ENCODE data around the gene EDC3.
A peak's percentile ranks its signal among the peaks of the same experiment; 100 is the strongest.

EDC3 gene

GRCh38 chr15:74613089-74613952 is 82.5 kb downstream of the EDC3 start:
- H3K4me3 Mint-ChIP-seq: peak overlapping the region; percentile 93
- H3K27me3 Mint-ChIP-seq: peaks cover 36% of the 10 kb centered on the region
- DNase-seq: no peak
- CTCF ChIA-PET: interaction anchor here (1.0 to 15.6 kb wide), 6 partner anchors 23 to 241 kb away, joined by 3 to 197 read pairs (median 3); no protein-coding TSS in a partner anchor
- H3K36me3 Mint-ChIP-seq: peaks cover 12% of the 10 kb centered on the region
- H3K27ac Mint-ChIP-seq: no peak overlapping the region
- peaks cover 32% of the 10 kb centered on the region for H3K4me1 Mint-ChIP-seq
- no peaks in the 10 kb centered on the region for H3K9me3 Mint-ChIP-seq

GRCh38 chr15:74612677-74613076 is 83.1 kb downstream of the EDC3 start:
- CTCF ChIA-PET: interaction anchor here (1.5 to 15.6 kb wide), 2 partner anchors 24 to 240 kb away, joined by 3 to 197 read pairs; no protein-coding TSS in a partner anchor
- Mint-ChIP-seq H3K27ac (no peak overlapping the region), H3K4me3 (peak overlapping the region; percentile 93), H3K36me3 (peaks cover 9% of the 10 kb centered on the region), H3K9me3 (no peaks in the 10 kb centered on the region), H3K27me3 (peaks cover 40% of the 10 kb centered on the region), H3K4me1 (peaks cover 25% of the 10 kb centered on the region)
- no peak for DNase-seq

DNA sequence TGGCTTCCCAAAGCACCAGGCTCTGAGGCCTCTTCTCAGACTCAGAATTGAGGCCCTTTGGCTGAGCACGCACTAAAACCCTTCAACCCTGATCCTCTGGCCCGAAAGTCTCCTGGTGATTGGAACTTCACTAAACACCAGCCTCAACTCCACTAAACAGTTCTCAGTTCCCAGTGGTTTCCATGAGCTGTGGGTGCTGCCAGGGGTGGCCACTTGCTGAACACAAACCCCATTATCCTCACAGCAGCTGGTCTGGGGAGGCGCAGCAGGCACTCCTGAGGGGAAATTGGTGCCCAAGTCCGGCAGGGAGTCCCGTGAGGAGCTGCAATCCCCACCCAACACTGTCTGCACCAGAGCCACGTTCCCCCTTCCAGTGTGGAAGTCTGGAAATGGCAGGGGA is 84.0 kb downstream of the EDC3 start:
- no peak overlapping the region for H3K4me3 Mint-ChIP-seq
- no peaks in the 10 kb centered on the region for H3K9me3 Mint-ChIP-seq
- DNase-seq: no peak
- peaks cover 6% of the 10 kb centered on the region for H3K36me3 Mint-ChIP-seq
- peaks cover 40% of the 10 kb centered on the region for H3K27me3 Mint-ChIP-seq
- H3K4me1 Mint-ChIP-seq: peaks cover 17% of the 10 kb centered on the region
- CTCF ChIA-PET: interaction anchor here (1.5 to 15.6 kb wide), 3 partner anchors 9 to 239 kb away, joined by 3 to 197 read pairs (median 7); no protein-coding TSS in a partner anchor
- no peak overlapping the region for H3K27ac Mint-ChIP-seq

DNA sequence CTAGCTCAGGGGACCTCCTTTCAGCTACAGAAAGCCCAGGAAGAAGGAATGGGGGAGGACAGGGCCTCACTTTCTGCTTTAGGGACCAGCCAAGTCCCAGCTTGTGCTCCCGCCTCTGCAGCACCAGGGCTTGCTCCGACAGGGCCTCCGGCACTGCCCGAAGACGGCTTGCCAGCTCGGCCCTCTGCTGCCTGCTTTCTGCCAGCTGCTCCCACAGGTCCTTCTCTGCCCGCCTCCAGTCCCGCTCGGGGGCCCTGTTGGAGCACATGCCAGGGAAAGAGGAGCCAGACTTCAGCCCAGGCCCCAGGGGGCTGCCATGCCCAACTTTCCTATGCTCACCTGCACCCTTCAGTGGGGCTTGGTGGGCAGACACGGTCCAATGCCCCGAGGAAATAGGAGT is 84.5 kb downstream of the EDC3 start:
- Mint-ChIP-seq H3K27me3 (peaks cover 40% of the 10 kb centered on the region), H3K27ac (no peak overlapping the region), H3K4me3 (no peak overlapping the region), H3K9me3 (no peaks in the 10 kb centered on the region), H3K36me3 (peaks cover 1% of the 10 kb centered on the region), H3K4me1 (peaks cover 12% of the 10 kb centered on the region)
- CTCF ChIA-PET: interaction anchor here (1.9 kb wide), 1 partner anchor 10 kb away, joined by 7 read pairs; no protein-coding TSS in a partner anchor
- DNase-seq: no peak

- H3K27ac Mint-ChIP-seq: no peak overlapping the region
- DNase-seq: no peak
- H3K36me3 Mint-ChIP-seq: no peaks in the 10 kb centered on the region
- H3K9me3 Mint-ChIP-seq: no peaks in the 10 kb centered on the region
- CTCF ChIA-PET: interaction anchor here (1.9 kb wide), 1 partner anchor 11 kb away, joined by 7 read pairs; no protein-coding TSS in a partner anchor
- peaks cover 12% of the 10 kb centered on the region for H3K4me1 Mint-ChIP-seq
- peaks cover 40% of the 10 kb centered on the region for H3K27me3 Mint-ChIP-seq
- H3K4me3 Mint-ChIP-seq: no peak overlapping the region
Observed at GRCh38 chr15:74610302-74610951, 85.4 kb downstream of the EDC3 start.

DNA sequence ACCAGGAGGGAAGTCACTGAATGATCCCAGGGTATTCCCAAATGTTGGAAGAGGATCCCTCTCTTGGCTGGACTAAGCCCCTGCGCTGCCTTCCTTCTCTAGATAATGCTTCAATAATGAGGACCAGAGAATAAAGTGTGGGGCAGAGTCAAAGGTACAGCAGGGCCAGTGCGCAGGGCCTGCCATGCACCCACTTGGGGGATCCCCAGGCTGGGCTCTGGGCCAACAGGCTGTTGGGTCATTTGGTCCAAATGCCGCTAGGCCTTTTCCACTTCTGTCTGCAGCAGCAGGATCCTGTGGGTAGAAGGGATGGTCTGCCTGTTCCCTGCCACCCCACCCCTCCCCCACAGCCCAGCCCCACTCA is 85.9 kb downstream of the EDC3 start:
- Mint-ChIP-seq H3K27me3 (peaks cover 40% of the 10 kb centered on the region), H3K9me3 (no peaks in the 10 kb centered on the region), H3K36me3 (no peaks in the 10 kb centered on the region), H3K27ac (no peak overlapping the region), H3K4me3 (no peak overlapping the region), H3K4me1 (peaks cover 12% of the 10 kb centered on the region)
- CTCF ChIA-PET: interaction anchor here (1.9 kb wide), 1 partner anchor 11 kb away, joined by 7 read pairs; no protein-coding TSS in a partner anchor
- DNase-seq: no peak

DNA sequence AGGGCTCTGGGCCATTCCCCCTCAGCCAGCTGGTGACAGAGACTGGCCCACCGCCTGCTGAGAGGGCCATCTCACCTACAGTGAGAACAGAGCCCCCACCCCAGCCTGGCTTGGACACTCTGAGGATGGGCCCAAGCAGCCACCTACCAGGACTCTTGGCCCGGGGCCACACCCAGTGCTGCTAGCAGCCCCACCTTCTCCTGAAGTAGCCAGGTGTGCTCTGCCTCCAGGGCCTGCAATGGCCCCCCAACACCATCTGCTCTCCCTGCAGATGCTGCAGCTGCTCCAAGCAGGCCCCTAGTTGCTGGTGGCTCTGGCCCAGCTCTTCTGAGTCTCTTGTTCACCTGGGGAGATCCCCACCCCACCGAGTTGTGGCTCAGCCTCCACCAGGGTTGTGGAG is 87.0 kb downstream of the EDC3 start:
- CTCF ChIA-PET: no interaction called here
- peaks cover 7% of the 10 kb centered on the region for H3K4me1 Mint-ChIP-seq
- no peak overlapping the region for H3K27ac Mint-ChIP-seq
- H3K36me3 Mint-ChIP-seq: no peaks in the 10 kb centered on the region
- peaks cover 40% of the 10 kb centered on the region for H3K27me3 Mint-ChIP-seq
- no peak for DNase-seq
- H3K9me3 Mint-ChIP-seq: no peaks in the 10 kb centered on the region
- H3K4me3 Mint-ChIP-seq: no peak overlapping the region

DNA sequence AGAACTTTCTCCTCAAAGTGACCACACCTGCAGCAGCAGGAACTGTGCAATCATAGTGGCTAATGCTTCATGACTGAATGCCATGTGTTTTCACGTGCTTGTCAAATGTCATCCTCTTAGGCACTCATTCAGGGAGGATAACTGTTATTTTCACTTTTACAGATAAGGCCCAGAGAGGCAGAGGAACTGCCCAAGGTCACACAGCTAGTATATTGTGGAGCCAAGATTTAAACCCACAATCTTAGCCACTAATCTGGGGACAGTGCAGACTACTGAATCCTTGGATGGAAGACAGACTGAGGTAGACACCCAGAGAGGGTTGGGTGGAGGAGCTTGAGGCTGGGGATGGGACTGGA is 90.1 kb downstream of the EDC3 start:
- DNase-seq: no peak
- Mint-ChIP-seq H3K4me3 (no peak overlapping the region), H3K36me3 (no peaks in the 10 kb centered on the region), H3K27me3 (peaks cover 15% of the 10 kb centered on the region), H3K27ac (no peak overlapping the region), H3K4me1 (no peaks in the 10 kb centered on the region), H3K9me3 (no peaks in the 10 kb centered on the region)
- CTCF ChIA-PET: no interaction called here

DNA sequence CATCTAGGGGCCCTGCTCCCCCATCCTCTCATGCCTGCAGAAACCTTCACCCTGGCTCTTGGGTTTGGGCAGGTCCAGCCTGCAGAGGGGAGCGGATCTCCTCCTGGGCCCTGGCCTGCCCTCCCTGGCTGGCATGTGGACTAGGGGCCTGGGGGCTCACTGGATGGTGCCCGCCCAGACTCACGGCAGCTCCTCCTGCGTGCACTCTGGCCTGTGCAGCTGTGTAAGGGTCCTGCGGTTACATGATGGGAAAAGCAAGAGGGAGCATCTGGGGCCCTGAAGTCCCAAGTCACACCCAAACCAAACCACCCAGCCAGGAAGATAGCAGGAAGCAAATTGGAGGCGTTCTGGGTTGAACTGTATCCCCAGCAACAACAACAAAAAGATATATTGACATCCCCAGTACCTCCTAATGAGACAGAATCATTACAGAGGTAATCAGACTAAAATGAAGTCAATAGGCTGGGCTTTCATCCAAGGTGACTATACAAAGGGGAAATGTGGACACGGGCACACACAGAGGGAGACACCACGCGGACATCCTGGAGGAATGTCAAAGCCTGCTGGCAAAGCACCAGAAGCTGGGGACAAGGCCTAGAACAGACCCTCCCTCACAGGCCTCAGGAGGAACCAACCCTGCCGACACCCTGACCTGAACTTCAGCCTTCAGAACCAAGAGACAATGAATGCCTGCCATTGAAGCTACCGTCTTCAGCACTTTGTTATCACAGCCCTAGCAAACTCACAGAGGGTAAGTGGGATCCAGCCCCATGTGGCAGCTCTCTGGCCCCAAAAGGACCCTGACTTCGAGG is 90.6 kb downstream of the EDC3 start:
- Mint-ChIP-seq H3K27me3 (peaks cover 14% of the 10 kb centered on the region), H3K4me3 (no peak overlapping the region), H3K36me3 (no peaks in the 10 kb centered on the region), H3K9me3 (no peaks in the 10 kb centered on the region), H3K27ac (no peak overlapping the region), H3K4me1 (no peaks in the 10 kb centered on the region)
- no peak for DNase-seq
- CTCF ChIA-PET: no interaction called here

DNA sequence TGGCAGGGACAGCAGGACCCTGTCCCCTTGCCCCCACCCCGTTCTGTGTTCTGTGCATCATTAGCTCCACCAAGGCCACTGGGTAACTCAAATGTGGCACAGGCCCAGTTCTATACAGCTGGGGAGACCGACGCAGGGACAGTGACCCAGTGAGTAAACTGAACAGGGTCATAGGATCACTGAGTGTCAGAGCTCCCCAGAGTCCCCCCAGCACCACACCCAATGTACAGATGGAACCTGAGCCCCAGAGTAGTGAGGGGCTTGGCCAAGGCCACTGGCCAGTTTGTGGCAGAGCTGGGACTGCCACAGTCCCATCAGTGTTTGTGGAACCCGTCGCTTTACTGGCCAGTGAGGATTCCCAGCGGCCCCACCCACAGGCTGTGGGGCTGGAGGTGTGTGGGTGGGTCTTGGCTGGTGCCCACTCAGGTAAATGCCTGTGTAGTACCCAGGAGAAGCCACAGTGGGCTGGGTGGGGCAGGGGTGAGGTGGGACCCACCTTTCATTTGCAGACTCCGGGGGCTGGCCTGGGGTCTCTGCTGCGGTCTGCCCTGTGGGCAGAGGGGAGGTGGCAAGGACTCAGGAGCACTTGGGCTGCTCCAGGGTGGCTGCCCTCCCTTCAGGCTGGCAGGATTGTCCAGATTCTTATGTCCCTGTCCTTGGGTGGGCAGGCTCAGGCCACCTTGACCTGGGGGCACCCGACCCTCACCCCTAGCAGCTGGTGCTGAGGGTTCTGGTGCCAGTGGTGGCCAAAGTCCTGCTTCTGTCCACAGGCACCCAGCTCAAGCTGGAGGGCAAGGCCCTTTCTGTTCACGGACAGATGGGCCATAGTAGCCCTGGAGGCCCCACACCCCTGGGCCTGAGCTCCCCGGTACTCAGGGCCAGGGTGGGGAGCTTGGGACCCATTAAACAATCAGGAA is 91.8 kb downstream of the EDC3 start:
- no peaks in the 10 kb centered on the region for H3K36me3 Mint-ChIP-seq
- no peak overlapping the region for H3K27ac Mint-ChIP-seq
- no peak for DNase-seq
- H3K9me3 Mint-ChIP-seq: no peaks in the 10 kb centered on the region
- peaks cover 10% of the 10 kb centered on the region for H3K27me3 Mint-ChIP-seq
- H3K4me3 Mint-ChIP-seq: no peak overlapping the region
- CTCF ChIA-PET: interaction anchor here (0.9 kb wide), 1 partner anchor 165 kb away, joined by 4 read pairs; no protein-coding TSS in a partner anchor
- H3K4me1 Mint-ChIP-seq: peaks cover 6% of the 10 kb centered on the region

DNA sequence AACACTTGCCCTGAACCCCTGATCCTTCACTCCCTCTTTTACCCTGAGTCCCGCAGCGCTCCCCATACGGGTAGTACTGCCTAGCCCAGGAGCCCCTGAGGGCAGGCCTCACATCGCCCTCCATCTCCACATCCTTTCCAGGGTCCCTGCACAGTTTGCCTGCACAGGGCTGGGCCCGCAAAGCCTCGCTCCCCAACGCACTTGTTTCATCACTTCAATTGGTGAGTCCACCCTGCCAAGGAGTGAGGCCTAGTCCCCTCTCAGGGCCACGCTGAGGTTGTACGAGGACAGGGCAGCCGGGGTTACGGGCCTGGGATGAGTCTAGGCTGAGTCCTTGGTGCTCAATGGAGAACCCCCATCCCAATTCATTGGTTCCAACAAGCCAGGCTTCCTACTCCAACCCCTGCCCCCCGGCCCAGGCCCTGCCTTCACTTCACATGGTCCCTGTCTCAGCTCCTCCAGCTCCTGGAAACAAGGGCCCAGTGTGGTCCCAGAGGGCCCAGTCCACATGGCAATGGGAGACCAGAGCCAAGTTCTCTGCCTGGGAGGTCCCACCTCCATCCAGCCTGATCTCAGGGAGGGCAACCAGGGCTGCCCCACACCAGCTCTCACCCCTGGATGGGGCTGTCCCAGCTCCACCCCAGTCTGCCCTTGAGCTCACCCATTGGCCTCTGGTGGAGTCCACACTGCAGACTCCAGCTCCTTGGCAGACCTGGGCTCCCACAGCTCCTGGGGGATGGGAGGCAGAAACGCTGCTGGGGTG is 92.6 kb downstream of the EDC3 start:
- peaks cover 14% of the 10 kb centered on the region for H3K4me1 Mint-ChIP-seq
- peaks cover 5% of the 10 kb centered on the region for H3K36me3 Mint-ChIP-seq
- no peak for DNase-seq
- H3K27ac Mint-ChIP-seq: no peak overlapping the region
- H3K9me3 Mint-ChIP-seq: no peaks in the 10 kb centered on the region
- H3K4me3 Mint-ChIP-seq: no peak overlapping the region
- H3K27me3 Mint-ChIP-seq: peaks cover 3% of the 10 kb centered on the region
- CTCF ChIA-PET: interaction anchor here (0.9 kb wide), 1 partner anchor 166 kb away, joined by 4 read pairs; no protein-coding TSS in a partner anchor

DNA sequence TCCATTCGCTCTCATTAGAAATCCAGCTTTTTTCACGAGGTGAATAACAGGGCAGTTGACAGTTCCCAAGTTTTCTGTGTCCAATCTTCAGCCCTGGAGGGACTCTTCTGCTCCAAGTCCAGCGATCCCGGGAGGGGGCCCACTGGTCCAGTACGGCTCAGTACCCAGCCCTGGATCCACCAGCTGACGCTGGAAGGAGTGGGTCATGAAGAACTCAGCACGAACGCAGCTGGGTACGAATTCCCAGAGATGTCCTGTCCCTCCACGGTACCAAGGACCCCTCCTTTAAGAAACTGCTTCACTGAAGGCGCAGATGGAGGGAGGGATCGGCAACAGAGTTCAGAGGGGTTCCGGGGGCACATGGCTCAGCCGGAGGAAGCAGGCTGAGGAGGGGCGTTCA is 96.7 kb downstream of the EDC3 start:
- CTCF ChIA-PET: interaction anchor here (1.1 to 1.3 kb wide), 3 partner anchors 21 to 217 kb away, joined by 3 read pairs; no protein-coding TSS in a partner anchor
- DNase-seq: no peak
- peak overlapping the region; percentile 94 for H3K4me3 Mint-ChIP-seq
- peaks cover 19% of the 10 kb centered on the region for H3K4me1 Mint-ChIP-seq
- H3K27me3 Mint-ChIP-seq: no peaks in the 10 kb centered on the region
- no peaks in the 10 kb centered on the region for H3K9me3 Mint-ChIP-seq
- H3K36me3 Mint-ChIP-seq: peaks cover 24% of the 10 kb centered on the region
- peak overlapping the region; percentile 94 for H3K27ac Mint-ChIP-seq
